ENCODE measurements around the gene UBL4A.

The UBL4A gene

GRCh38 chrX:154515966-154516655 lies 29.7 kb upstream of the UBL4A start, which contains the start of gene FAM3A:
Gene FAM3A (minus strand): TSS chrX:154516232. CDS start chrX:154515772, 460 bp downstream.
- peak; percentile 93 for ATAC-seq
- TF ChIP-seq ARNTL (CRISPR knock-in tag; IDR thresholded peaks at IDR 0.05; ENCODE audit: borderline replicate concordance, low read depth) (no peak), POU6F1 (CRISPR knock-in tag; IDR thresholded peaks at IDR 0.05; ENCODE audit: borderline replicate concordance, low read depth) (no peak), OSR1 (CRISPR knock-in tag; IDR thresholded peaks at IDR 0.05) (no peak), ZFP30 (CRISPR knock-in tag; IDR thresholded peaks at IDR 0.05) (no peak)

GRCh38 chrX:154515090-154515965 lies 28.9 kb upstream of the UBL4A start:
- TF ChIP-seq RARB (CRISPR knock-in tag; IDR thresholded peaks at IDR 0.05): no peak
- TF ChIP-seq ZNF70 (CRISPR knock-in tag; IDR thresholded peaks at IDR 0.05): no peak
- TF ChIP-seq PPARA (CRISPR knock-in tag; IDR thresholded peaks at IDR 0.05; ENCODE audit: borderline replicate concordance): no peak
- TF ChIP-seq ZFP30 (CRISPR knock-in tag; IDR thresholded peaks at IDR 0.05): no peak
- no peak for TF ChIP-seq ARNTL (CRISPR knock-in tag; IDR thresholded peaks at IDR 0.05; ENCODE audit: borderline replicate concordance, low read depth)
- TF ChIP-seq, protein P1, sequence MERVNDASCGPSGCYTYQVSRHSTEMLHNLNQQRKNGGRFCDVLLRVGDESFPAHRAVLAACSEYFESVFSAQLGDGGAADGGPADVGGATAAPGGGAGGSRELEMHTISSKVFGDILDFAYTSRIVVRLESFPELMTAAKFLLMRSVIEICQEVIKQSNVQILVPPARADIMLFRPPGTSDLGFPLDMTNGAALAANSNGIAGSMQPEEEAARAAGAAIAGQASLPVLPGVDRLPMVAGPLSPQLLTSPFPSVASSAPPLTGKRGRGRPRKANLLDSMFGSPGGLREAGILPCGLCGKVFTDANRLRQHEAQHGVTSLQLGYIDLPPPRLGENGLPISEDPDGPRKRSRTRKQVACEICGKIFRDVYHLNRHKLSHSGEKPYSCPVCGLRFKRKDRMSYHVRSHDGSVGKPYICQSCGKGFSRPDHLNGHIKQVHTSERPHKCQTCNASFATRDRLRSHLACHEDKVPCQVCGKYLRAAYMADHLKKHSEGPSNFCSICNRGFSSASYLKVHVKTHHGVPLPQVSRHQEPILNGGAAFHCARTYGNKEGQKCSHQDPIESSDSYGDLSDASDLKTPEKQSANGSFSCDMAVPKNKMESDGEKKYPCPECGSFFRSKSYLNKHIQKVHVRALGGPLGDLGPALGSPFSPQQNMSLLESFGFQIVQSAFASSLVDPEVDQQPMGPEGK (CRISPR knock-in tag; IDR thresholded peaks at IDR 0.05; ENCODE audit: borderline replicate concordance): no peak
- ATAC-seq: peak; percentile 4; the same call in 2 of the 3 replicates

GRCh38 chrX:154513716-154514115 lies 27.3 kb upstream of the UBL4A start:
- no peak for ATAC-seq
- TF ChIP-seq RARB (CRISPR knock-in tag; IDR thresholded peaks at IDR 0.05) (no peak), ISL1 (CRISPR knock-in tag; IDR thresholded peaks at IDR 0.05) (no peak), ZNF565 (CRISPR knock-in tag; conservative IDR thresholded peaks at IDR 0.05; ENCODE audit: low read depth) (no peak), POU6F1 (CRISPR knock-in tag; IDR thresholded peaks at IDR 0.05; ENCODE audit: borderline replicate concordance, low read depth) (no peak), CSRNP3 (CRISPR knock-in tag; IDR thresholded peaks at IDR 0.05) (no peak), ZNF8 (CRISPR knock-in tag; IDR thresholded peaks at IDR 0.05) (no peak), ZFP3 (CRISPR knock-in tag; IDR thresholded peaks at IDR 0.05) (no peak), OSR1 (CRISPR knock-in tag; IDR thresholded peaks at IDR 0.05) (no peak), CREB5 (CRISPR knock-in tag; IDR thresholded peaks at IDR 0.05; ENCODE audit: low read depth) (no peak)

DNA sequence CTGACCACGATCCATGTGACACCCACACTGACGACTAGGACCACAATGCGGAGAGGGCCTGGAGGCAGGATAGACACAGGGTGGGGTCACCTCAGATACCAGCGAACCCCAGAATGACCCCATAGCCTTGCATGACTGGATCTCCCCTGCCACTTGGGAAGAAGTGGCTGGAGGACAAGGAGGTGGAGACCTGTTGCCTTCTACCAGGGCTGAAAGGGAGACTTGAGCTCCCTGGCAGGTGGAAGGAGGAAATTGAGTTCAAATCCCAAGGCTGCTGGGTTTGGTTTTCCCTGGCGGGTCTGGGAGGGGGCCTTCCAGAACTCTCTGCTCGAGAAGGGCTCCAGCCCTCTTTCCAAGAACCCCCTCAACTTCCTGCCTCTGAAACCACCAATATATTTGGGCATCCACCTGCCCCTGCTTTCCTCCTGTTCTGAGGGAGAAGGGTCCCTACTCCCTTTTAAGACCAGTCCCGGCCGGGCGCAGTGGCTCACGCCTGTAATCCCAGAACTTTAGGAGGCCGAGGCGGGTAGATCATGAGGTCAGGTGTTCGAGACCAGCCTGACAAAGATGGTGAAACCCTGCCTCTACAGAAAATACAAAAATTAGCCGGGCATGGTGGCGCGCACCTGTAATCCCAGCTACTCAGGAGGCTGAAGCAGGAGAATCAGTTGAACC lies 26.6 kb upstream of the UBL4A start:
- ATAC-seq: no peak
- TF ChIP-seq ZFP3 (CRISPR knock-in tag; IDR thresholded peaks at IDR 0.05): no peak
- TF ChIP-seq ZFP30 (CRISPR knock-in tag; IDR thresholded peaks at IDR 0.05): no peak
- no peak for TF ChIP-seq PPARA (CRISPR knock-in tag; IDR thresholded peaks at IDR 0.05; ENCODE audit: borderline replicate concordance)
- TF ChIP-seq TSHZ2 (CRISPR knock-in tag; IDR thresholded peaks at IDR 0.05): no peak
- TF ChIP-seq CSRNP3 (CRISPR knock-in tag; IDR thresholded peaks at IDR 0.05): no peak
- no peak for TF ChIP-seq BACH2 (CRISPR knock-in tag; IDR thresholded peaks at IDR 0.05; ENCODE audit: borderline replicate concordance)
- TF ChIP-seq ZNF70 (CRISPR knock-in tag; IDR thresholded peaks at IDR 0.05): no peak
- no peak for TF ChIP-seq SNAI2 (CRISPR knock-in tag; IDR thresholded peaks at IDR 0.05)
- no peak for TF ChIP-seq ISL1 (CRISPR knock-in tag; IDR thresholded peaks at IDR 0.05)
- TF ChIP-seq TOX (CRISPR knock-in tag; IDR thresholded peaks at IDR 0.05; ENCODE audit: borderline replicate concordance): no peak
- no peak for TF ChIP-seq CSDC2 (CRISPR knock-in tag; IDR thresholded peaks at IDR 0.05)
- TF ChIP-seq OSR1 (CRISPR knock-in tag; IDR thresholded peaks at IDR 0.05): no peak

Data from SK-N-SH treated with all-trans-retinoic acid at 6 μM for 48 hours (cell line).